ENCODE measurements around the gene FURIN.
"Not testable (repeated sequence)": the region's sequence is repeated elsewhere in the genome, so short reads cannot be mapped to it uniquely, and the experiment has no call there.

The FURIN gene

GRCh38 chr15:90916461-90916860, 48.1 kb downstream of the FURIN start:
- no peak for DNase-seq (ENCODE audit: low read depth)

- no peak for DNase-seq (ENCODE audit: low read depth)
Measured at GRCh38 chr15:90917569-90917968, 49.2 kb downstream of the FURIN start.

- DNase-seq (ENCODE audit: low read depth), result no peak
Measured at GRCh38 chr15:90918034-90918788, 49.8 kb downstream of the FURIN start.

GRCh38 chr15:90918835-90919234, 50.4 kb downstream of the FURIN start:
- no peak for DNase-seq (ENCODE audit: low read depth)

GRCh38 chr15:90921887-90922286, 53.5 kb downstream of the FURIN start:
- no peak for DNase-seq (ENCODE audit: low read depth)

GRCh38 chr15:90922712-90923322, 54.4 kb downstream of the FURIN start:
- not testable (repeated sequence) for DNase-seq (ENCODE audit: low read depth)

GRCh38 chr15:90924375-90924774, 56.0 kb downstream of the FURIN start:
- no peak for DNase-seq (ENCODE audit: low read depth)

GRCh38 chr15:90926766-90927165, 58.4 kb downstream of the FURIN start:
- DNase-seq (ENCODE audit: low read depth), result not testable (repeated sequence)

GRCh38 chr15:90928106-90928505, 59.7 kb downstream of the FURIN start:
- DNase-seq (ENCODE audit: low read depth), result not testable (repeated sequence)

- no peak for DNase-seq (ENCODE audit: low read depth)
Measured at GRCh38 chr15:90929246-90930019, 61.0 kb downstream of the FURIN start.

- DNase-seq (ENCODE audit: low read depth), result no peak
Measured at GRCh38 chr15:90930861-90931574, 62.6 kb downstream of the FURIN start.

- no peak for DNase-seq (ENCODE audit: low read depth)
Measured at GRCh38 chr15:90931575-90931827, 63.1 kb downstream of the FURIN start.

GRCh38 chr15:90931828-90932659, 63.7 kb downstream of the FURIN start, which contains the start of gene HDDC3:
Gene HDDC3 (minus strand): TSS chr15:90932549. CDS start chr15:90932540, 9 bp downstream.
- peak; percentile 80 for DNase-seq (ENCODE audit: low read depth)

GRCh38 chr15:90932660-90932991, 64.2 kb downstream of the FURIN start:
- no peak for DNase-seq (ENCODE audit: low read depth)

Measured in CMK (cell line).